Hindlimb muscle (tissue), 1 donor: Measurements from ENCODE around the gene CAVIN2. TPM values are rescaled to one million over a fixed set of nuclear protein-coding genes. Genes with fewer than 3 reads are reported as not detected.

Source experiments
- DNase-seq: peaks from one replicate; pipeline ENCODE4 v3.0.0-alpha.2; 2013
- polyA plus RNA-seq: library from polyadenylated mRNA; unstranded; fragments of 120-200 nt; gene quantifications from one replicate; pipeline ENCODE4 v1.2.1, GENCODE V29; 2013; ENCODE audit not compliant: insufficient read length

CAVIN2 gene
- polyA plus RNA-seq, 1 donor = 41.4 TPM

DNA sequence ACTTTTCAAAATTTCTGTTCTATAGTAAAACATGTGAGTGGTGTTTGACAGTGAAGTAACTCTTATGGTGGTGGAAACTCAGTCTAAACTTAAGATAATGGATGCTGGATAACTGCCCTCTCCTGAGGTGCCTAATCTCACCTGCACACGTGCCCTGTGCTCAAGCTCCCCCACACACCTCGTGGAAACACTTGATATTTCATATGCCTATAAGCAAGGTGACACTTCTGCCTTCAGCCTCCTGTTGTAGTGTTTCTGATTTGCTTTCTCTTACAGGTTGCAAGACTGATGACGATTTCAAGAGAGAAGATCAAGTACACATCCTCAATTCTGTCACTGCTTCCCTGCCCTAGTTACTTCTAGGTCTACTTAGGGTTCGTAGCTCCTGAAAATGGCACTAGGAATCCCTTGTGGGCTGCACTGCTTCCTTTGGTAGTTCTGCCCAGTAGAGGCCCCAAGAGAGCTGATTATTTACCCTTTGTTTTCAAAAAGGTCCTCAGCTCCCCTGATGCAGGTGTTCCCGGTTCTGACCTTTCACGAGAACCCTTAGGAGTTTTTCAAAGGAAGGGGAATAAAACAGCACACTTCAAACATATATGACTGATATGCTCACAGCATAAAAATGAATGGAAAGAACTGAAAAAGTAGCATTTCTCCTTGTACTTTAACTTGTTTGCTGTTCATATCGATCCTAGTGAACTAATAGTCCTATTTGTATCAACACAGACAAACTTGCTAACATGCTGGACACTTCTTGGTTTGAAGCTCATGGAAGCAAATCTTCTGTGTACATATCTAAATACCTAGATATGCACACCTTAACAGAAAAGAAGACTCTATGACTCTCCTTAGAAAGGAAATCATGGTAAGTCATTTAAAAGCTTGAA, 6.7 kb downstream of the CAVIN2 start:
- no peak for DNase-seq

DNA sequence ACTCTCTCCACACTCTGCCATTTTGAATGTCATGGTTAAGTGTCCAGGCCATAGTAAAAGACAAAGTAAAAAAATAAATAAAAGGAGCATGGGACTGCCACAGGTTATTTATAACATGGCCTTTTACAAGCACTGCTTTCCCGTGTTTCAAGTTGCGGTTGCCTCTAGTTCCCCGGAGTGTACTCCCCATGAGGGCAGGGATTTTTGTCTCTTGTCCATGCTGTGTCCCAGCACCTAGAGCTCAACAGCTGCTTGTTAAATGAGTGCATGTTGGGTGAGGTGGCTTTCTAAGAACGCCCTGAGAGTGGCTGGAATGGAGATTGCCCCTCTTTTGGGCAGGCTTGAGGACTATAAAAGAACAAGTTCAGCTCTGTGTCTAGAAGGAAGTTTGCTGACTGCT, 8.4 kb downstream of the CAVIN2 start:
- DNase-seq = no peak

DNA sequence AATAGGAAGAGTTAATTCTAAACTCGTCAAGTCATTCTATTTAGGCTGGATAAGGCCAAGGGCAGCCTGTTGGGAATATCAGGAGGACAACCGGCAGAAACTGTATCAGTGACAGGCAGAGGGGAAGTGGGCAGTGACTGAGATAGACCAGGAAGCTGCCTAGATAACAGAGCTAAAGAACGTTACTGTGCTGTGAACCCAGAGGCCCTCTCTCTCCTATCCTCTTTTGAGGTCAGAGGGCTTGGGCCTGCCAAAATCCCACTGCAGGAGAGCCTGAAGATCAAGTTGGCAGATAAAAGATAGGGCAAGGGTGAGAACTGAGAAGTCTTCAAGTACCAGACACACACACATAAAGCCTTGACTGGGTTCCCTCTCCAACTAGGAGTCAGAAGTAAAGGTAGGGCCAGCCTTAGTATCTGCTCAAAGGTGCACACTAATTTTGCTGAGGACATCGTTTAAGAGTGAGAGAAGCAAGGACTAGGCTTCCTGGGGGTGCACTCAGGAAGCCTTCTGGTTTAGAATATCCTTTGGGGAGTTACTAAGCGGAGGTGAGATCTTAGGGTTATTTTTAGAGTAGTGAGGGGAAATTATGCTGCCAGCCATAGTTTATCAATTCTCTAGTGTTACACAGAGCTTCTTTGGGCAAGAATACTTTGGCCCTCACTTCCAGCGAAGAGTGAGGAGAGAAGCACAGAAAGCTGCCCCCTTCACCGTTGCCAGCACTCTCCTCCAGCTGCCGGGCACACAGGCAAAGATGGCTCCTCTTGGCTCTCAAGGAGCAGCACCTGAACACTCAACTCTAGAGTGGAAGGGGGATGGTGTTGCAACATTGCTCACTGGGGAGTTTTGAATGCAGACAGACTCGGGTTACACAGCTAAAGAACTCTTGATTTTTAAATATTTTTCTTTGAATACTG, 9.8 kb downstream of the CAVIN2 start:
- DNase-seq = no peak

DNA sequence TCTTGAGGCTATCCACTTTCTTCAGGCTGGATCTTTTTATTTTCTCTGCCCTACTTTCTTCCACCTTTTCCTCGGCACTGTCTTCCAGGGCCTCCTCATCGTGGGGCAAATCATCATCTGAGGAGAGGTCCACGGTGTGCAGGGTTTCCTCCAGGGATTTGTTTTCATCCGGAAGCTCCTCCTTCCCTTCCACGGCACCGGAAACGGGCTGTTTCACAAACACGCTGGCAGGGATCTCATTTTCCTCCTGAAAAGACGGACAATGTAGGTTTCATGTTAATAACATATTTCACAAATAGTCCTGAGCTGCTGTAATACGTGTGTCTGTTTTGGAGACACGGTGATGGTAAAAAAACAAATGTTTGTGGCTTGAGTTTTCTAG, 10.4 kb downstream of the CAVIN2 start:
- DNase-seq = no peak

DNA sequence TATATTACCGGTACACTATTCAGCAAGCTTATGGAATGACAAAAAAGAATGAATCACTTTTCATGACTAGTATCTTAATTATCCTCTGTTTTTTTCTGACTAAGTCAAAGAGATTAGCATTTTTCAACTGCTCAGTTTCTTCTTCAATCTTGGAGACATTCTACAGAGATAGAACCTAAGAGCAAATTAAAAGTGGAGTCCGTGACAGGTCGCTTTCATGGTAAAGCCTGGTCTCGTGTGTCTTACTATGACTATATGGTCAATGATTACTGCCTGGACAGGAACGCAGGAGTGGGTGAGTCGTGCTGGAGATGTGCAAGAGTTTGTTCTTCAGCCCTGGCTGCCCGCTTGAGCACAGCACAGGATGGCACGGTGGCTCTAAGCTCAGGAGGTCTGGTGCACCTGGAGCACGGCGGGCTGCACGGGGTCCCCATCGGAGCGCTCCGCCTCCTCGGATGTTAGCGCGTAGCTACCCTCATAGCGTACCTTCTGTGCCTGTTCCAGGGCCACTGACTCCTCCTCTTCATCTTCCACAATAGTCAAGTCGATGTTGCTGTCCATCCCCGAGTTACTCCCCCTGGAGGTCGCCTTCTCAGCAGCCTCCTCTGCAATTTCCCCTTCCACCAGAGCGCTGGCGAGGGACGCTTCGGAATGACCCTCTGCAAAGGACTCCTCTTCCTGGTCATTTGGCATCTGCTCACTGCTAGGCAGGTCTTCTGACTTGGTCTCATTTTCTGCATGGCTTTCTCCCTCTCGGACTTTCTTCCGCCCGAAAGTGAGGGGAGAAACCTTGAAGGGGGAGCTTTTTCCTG, 11.1 kb downstream of the CAVIN2 start:
- DNase-seq = no peak

DNA sequence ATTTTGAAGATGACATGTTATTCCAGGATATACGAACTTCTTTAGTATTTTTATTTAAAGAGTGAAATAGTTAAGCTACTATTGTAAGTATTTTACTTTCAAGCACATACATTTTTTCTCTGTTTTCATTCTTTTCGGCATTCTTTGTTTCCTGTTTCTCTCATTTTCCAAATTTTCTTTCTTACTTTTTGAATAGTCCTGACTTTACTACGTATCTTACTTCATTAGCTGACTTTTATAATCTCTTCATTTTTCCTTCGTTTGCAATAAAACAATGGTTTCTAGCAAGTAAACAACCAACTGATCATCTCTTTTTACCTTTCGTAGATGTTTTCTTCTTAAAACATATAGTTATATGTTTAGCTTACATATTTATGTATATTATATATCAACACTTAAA, 11.8 kb downstream of the CAVIN2 start:
- DNase-seq = no peak

DNA sequence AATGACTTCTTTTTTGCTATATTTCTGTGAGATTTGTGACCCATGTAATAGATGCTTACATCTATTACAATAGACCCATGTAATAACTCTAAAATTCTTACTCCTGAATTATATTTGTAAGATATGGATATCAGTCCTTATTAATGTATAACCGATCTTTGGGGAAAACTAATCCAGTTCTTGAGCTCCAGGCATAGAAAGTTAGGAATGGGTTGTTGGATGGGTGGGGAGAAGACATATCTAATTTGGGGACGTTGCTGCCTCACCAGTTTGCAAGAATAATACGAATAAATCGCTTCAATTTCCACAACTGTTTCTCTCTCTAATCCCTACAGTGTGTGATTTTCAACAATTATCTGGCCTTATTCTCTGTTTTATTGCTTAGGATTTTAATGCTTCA, 13.5 kb downstream of the CAVIN2 start:
- DNase-seq = no peak

DNA sequence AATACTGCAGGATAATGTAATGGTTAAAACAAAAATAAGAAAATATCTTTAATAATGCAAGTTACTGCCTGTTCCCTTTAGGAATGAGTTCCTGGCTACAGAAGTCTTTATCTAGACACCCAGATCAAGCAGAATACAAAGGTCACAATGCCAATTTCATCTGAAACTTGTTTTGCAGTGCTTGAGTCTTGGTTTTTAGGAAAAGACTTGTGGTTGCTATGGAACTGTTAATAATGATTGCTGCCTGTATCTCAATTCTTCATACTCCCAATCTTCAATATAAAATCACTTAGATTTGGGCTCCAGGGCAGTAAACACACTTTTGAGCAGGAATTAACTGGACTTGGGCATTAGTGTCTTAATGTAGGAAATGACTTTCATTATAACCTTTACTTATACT, 14.2 kb downstream of the CAVIN2 start:
- DNase-seq = no peak

DNA sequence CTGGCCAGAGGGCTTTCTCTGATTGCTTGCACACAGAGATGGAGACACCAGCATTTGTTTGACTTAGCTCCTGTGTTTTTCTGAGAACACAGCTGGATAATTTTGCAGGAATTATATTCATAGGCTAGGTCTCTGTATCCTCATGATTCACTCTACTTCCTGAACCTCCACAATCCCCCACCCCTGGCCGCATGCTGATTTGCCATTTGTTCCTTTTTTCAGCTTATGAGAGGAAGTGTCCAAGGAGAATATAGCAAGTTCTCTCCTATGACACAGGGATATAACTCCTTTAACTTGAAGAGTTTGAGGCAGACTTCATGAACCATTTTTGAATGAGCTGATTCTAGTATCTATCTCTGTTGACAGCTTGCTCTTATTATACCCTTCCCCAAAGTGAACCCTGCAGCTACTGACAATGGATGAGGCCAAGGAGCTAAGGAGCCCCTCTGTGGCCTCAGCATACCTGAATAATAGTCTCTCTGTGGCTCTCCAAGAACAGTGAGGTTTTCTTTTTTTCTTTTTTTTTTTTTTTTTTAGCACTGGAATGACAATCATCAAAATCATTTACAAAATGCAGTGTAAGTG, 15.4 kb downstream of the CAVIN2 start:
- DNase-seq = no peak

DNA sequence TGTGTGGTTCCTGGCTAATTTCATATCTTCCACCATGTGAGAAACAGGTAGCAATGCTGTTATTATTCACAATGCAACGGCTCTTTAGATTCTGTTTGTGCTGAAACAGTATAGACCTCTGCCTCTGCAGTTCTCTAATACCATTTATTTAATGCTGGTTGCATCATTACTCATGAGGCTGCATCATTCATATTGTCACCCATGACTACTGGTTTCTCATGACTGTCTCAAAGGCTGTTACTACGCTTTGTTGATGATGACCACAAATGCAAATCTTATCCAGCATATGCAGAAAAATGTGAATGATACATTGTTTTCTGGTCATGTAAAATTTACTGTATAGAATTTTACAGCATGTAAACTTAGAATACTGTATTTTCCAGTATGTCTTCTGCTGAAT, 22.5 kb downstream of the CAVIN2 start:
- no peak for DNase-seq

DNA sequence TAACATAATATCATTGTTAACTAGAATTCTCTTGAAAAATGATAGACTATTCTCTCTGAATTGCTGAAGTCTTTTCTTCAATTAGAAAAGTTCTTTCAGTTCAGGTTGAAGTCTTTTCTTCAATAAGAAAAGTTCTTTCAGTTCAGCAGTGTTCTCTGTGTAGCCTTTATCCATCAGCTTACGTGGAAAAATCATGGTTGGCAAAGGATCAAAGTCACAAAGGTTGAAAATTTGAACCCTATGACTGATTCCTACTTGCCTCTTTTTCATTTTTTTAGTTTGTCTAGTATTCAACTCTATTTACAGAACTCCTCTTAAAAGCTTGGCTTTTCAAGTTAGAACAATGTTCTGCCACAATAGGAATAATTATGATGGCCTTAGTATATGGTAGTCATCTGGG, 25.8 kb downstream of the CAVIN2 start:
- DNase-seq = no peak

DNA sequence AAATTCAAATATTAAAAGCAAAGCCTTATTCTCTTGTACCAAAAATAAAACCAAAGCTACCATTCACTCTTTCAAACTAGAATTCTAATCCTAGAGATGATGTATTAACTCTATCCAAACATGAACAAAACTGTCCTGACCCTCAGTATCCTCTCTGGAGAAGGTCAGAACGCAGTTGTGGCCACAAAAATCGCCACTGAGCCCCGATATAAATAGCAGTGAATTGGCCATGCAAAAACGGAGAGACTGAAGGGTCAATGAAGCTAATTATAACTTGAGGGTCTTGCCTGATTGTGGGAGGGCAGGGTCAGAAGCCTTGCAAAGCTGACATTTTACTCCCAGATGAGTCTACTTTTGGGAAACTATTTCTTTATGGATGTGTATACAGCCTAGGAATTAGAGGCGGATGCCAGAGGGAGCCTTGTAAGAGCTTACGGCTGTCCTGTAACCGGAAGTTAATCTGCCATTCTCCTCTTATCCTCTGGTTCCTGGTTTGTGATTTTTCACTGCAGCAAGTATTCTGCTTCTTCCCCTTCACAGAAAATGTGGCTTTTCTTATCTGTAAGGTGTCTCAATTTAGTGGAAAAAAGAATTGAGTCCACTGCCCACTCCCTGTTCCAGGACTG, 28.1 kb downstream of the CAVIN2 start:
- DNase-seq = no peak

DNA sequence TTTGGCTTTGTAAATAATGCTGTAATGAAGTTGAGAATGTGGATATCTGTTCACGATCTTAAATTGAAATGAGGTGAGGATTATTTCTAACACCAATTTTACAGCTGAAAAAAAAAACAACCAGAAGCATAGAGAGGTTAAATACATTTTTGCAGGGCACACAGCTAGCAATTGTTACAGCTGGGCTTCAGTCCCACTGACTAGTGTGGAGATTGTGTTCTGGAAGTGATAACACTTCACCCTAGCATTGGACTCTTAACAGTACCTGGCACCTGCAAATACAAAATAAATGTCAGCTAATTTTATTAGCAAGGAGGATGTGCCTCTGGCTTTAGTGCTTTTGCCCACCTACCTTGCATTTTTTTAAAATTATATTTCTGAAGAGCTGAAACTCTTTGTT, 28.8 kb downstream of the CAVIN2 start:
- no peak for DNase-seq

DNA sequence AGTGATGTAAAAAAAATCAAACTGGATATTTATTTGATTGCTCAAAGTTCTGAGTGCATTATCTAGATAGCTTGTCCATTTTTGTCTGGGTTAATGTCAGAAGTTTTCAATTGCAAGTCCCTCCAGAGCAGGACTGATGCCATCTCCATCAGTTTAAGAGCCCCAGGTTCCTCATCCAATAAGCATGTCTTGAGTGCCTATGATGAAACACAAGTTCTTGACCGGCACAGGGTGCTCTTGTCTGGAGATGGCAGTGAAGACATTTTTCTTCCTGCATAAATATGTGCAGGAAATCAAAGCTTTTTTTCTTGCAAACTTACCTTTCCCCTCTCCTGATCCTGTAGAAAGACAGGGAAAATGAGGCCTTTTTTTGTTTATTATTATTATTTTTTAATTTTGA, 31.9 kb downstream of the CAVIN2 start:
- no peak for DNase-seq

DNA sequence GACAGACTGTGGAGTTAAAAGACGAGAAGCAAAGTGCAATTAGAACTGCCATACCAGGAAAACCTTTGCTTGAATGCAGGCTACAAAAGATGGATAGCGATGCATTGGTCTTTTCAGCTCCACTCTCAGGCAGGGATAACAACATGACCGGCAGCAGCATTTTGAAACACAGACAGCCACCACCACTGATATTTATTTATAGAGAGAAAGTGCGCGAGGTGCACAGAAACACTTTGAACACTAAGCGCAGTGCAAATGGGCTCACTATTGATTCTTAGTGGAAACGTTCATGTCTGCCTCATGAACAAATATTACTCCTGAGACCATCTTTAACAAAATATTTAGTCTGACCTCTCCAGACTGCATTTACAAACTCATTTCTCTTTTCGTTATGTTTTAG, 32.9 kb downstream of the CAVIN2 start:
- no peak for DNase-seq

DNA sequence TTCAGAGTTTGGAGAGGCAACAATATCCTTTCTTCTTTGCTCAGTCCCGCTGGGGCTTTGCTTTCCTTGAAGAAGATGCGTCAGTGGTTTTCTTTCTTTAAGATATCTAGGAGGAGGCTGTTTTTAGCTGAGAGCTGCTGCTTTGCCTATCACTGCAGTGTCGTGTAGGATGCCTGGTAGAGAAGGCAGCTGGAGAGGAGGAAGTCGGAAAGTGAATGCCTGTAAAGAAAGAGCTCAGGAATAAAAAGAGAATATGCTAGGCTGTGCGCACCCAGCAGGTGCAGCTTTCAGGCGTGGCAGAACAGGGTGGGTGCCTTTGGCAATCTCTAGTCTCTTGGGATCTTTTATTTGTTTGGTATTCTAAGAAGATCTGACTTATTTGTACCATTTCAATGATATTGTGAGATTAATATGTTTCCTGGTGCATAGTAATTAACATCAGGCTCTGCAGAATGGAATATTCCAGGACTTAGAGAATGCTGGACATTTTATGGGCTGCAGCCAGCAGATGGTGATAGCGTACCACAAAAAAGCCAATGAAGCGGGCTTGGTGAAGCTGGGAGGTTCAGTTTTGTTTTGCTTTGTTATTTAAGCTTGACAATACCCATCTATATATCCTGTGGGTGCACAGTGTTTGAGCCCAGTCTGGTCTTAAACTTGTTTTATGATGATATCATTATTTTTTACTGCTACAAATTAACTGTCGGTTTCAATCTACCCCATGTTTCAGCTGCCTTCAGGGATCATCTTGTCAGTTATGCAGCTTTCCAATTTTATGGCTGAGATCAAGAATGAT, 34.9 kb downstream of the CAVIN2 start:
- peak; percentile 80 for DNase-seq

DNA sequence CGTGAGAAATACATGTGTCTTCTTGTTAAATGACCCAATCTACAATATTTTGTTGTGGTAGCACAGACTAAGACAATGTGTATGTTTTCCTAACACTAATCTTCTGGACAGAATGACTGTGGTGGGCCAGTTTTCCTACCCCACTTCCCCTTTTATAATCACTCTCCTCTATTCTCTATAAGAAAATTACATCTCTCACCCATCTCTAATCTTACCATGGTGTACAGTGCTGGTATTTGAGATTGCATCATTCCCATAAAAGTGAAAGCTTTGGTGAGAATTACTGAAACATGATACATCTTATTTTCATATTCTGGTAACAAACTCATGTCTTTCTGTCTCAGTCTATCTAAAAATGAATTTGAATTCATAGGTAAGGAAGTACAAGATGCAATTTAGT, 40.5 kb downstream of the CAVIN2 start:
- no peak for DNase-seq

DNA sequence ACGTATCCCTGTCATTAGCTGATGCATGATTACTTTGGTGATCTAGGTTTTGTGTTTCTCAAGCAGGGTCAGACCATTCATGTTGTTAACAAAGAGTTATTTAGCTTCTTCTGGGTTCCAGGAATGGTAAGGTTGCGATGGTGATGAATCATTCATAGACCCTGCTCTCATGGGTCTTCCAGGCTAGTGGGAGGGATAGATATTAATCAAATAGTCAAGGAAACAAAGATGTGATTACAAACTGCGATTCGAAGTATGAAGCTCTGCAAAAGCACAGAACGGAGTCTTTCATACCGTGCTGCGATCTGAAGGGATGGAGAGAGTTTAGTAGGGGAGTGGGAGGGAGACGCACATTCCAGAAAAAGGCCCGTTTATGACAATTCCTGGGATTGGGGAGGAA, 42.1 kb downstream of the CAVIN2 start:
- no peak for DNase-seq

DNA sequence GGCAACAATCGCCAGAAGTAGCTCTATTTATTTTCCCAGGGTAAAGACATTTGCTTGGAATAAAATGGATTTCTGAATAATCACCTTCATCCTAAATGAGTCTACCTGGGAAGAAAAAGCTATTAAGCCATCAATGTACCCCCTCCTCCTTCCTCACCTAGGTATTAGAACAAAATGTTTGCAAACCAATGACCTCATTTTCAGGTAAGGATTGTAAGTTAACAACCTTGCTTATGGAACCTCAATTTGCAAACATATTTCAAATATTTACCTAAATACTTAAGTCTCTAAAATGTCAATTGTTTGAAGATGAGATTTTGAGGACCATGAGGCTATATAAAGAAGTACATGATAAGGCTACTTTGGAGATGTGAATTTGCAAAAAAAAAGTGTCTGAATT, 43.9 kb downstream of the CAVIN2 start:
- DNase-seq = no peak

DNA sequence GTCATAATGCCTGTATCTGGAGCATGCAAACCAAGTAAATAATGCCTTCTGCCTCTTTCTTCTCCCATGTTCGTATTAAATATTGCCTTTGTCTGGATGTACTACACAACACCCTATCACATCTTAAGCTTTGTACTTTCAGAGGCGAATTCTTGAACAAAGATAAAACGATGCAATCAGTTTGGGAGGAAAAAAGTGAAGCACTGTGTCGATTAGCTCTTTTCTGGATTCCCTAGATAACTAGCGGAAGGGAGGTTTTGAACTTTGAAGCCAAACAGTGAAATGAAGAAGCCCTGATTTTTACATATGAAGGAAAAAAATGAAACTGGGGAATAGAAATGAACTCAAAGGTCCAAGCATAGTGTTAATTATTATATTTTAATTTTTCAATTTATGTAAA, 44.7 kb downstream of the CAVIN2 start:
- DNase-seq = no peak

DNA sequence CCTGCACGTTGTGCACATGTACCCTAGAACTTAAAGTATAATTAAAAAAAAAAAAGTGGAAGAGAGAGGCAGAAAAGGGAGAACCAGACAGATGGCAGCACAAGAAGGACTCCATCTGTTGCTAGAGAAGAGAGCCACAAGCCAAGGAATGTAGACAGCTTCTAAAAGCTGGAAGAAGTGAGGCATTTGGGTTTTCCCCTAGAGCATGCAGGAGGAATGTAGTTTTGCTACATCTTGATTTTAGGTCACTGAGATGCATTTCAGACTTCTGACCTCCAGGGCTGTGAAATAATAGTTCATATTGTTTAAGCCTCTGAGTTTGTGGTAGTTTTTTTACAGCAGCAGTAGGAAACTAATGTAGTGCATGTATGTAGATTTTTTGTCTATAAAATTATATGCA, 46.0 kb downstream of the CAVIN2 start:
- no peak for DNase-seq
